Measurements from ENCODE around the gene SHKBP1.

DNA sequence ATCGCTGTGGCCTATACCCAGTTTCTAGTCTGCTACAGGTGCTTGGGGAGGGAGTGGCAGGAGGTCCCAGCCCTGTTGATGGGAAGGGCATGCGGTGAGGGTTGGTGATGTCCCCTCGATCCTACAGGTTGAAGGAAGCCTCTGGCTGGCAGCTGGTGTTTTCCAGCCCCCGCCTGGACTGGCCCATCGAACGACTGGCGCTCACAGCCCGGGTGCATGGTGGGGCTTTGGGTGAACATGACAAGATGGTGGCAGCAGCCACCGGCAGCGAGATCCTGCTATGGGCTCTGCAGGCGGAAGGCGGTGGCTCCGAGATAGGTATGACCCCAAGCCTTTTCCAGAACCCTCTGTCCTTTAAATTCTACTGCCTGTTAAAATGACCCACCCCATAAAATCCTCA lies 3.9 kb downstream of the SHKBP1 start:
- TF ChIP-seq, protein P1, sequence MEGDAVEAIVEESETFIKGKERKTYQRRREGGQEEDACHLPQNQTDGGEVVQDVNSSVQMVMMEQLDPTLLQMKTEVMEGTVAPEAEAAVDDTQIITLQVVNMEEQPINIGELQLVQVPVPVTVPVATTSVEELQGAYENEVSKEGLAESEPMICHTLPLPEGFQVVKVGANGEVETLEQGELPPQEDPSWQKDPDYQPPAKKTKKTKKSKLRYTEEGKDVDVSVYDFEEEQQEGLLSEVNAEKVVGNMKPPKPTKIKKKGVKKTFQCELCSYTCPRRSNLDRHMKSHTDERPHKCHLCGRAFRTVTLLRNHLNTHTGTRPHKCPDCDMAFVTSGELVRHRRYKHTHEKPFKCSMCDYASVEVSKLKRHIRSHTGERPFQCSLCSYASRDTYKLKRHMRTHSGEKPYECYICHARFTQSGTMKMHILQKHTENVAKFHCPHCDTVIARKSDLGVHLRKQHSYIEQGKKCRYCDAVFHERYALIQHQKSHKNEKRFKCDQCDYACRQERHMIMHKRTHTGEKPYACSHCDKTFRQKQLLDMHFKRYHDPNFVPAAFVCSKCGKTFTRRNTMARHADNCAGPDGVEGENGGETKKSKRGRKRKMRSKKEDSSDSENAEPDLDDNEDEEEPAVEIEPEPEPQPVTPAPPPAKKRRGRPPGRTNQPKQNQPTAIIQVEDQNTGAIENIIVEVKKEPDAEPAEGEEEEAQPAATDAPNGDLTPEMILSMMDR (conservative IDR thresholded peaks at IDR 0.05; ENCODE audit: low read length), result no peak
- TF ChIP-seq EZH2phosphoT487 (IDR thresholded peaks at IDR 0.05; ENCODE audit: borderline replicate concordance), result no peak
